Esophagus muscularis mucosa (tissue), 4 donors: ENCODE results near the gene TSPAN32.

ENCODE experiments used
- CTCF ChIP-seq, 3 experiments: fragments of 200-600 bp in 2 of 3; fragments of 450-650 bp in 1 of 3; sonication (generic) in 2 of 3; IDR thresholded peaks; one replicate each; pipeline ENCODE4 v1.5.1; 2017 to 2019; ENCODE audit warnings: antibody characterized with exemption in 3 of 3, mild to moderate bottlenecking in 2 of 3, moderate library complexity in 1 of 3
- EP300 ChIP-seq: sonication (generic); formaldehyde crosslinking; IDR thresholded peaks from one replicate; pipeline ENCODE4 v1.6.1; 2017; ENCODE audit warnings: antibody characterized with exemption
- POLR2A ChIP-seq: fragments of 450-650 bp; IDR thresholded peaks from one replicate; pipeline ENCODE4 v1.6.1; 2017; ENCODE audit warnings: antibody characterized with exemption, moderate library complexity, mild to moderate bottlenecking, low read depth
- POLR2AphosphoS5 ChIP-seq, 2 donors: sonication (generic); formaldehyde crosslinking; IDR thresholded peaks; one replicate each; pipeline ENCODE4 v1.6.1; 2017; ENCODE audit warnings: antibody characterized with exemption in 2 of 2

GRCh38 chr11:2365571-2366210 lies 63.9 kb downstream of the TSPAN32 start:
- TF ChIP-seq POLR2AphosphoS5 (IDR thresholded peaks at IDR 0.05) (no peak), CTCF (IDR thresholded peaks at IDR 0.05) (no peak), POLR2A (no peak), EP300 (no peak)
